K562 (cell line): ENCODE measurements around the gene SARS1. TPM values are rescaled to one million over a fixed set of nuclear protein-coding genes. Genes with fewer than 3 reads are reported as not detected.

Experiments
- BHLHE40 ChIP-seq: IDR thresholded peaks from 2 replicates; pipeline ENCODE4 v1.6.1; 2011; ENCODE audit warnings: low read length, improper control_type of control experiment
- CHD1 ChIP-seq: fragments of 200-600 bp; sonication (generic); IDR thresholded peaks from one replicate; pipeline ENCODE4 v1.6.1; 2012; ENCODE audit warnings: mild to moderate bottlenecking, moderate library complexity, low read length, inconsistent platforms
- ILK ChIP-seq: fragments of 450-650 bp; IDR thresholded peaks from 2 replicates; pipeline ENCODE4 v1.6.1; 2016; ENCODE audit warnings: missing genetic modification characterization, low read depth, mild to moderate bottlenecking, missing compliant biosample characterization, moderate library complexity, borderline replicate concordance
- MED1 ChIP-seq: sonication (generic); formaldehyde crosslinking; IDR thresholded peaks from 2 replicates; pipeline ENCODE4 v1.8.1; 2023; ENCODE audit warnings: missing genetic modification reagents, borderline replicate concordance
- MEF2D ChIP-seq: conservative IDR thresholded peaks from 2 replicates; pipeline ENCODE4 v1.6.1; 2016; ENCODE audit warnings: low read depth, missing genetic modification characterization, missing compliant biosample characterization
- NFRKB ChIP-seq: fragments of 450-650 bp; IDR thresholded peaks from 2 replicates; pipeline ENCODE4 v1.6.1; 2016; ENCODE audit warnings: low read depth
- RHOXF2B ChIP-seq: fragments of 250-450 bp; sonication (Bioruptor Pico); conservative IDR thresholded peaks from 2 replicates; pipeline ENCODE4 v1.5.1; 2021
- RREB1 ChIP-seq: fragments of 250-450 bp; sonication (Bioruptor Pico); IDR thresholded peaks from 2 replicates; pipeline ENCODE4 v1.4.0; 2020
- SAP30 ChIP-seq: fragments of 200-600 bp; sonication (generic); IDR thresholded peaks from 2 replicates; pipeline ENCODE4 v1.6.1; 2012; ENCODE audit warnings: borderline replicate concordance, low read depth, mild to moderate bottlenecking, moderate library complexity, low read length, control low read depth, inconsistent platforms; ENCODE audit not compliant: insufficient read depth, poor library complexity, severe bottlenecking
- ZNF174 ChIP-seq: fragments of 250-450 bp; sonication (Bioruptor Pico); IDR thresholded peaks from 2 replicates; pipeline ENCODE4 v1.4.0; 2020; ENCODE audit warnings: mild to moderate bottlenecking
- ZNF318 ChIP-seq, 2 experiments: fragments of 450-650 bp; IDR thresholded peaks; 2 replicates each; pipeline ENCODE4 v1.6.1; 2016; ENCODE audit warnings: mild to moderate bottlenecking in 2 of 2, borderline replicate concordance in 1 of 2, low read depth in 1 of 2, moderate library complexity in 1 of 2
- polyA plus RNA-seq, 8 experiments: library from polyadenylated mRNA; depleted of rRNA in 4 of 8; stranded (reverse) in 5 of 8; unstranded in 3 of 8; fragments of >200 nt; fragmentation: Nextera tagmentation in 2 of 8; fragmentation: Illumina TruSeq in 1 of 8; extraction: Ambion mirVana in 2 of 8; extraction: Trizol in 1 of 8; gene quantifications; 2 replicates each; pipeline versions ENCODE4 v1.2.1 to v1.2.3, GENCODE V29; 2011 to 2014; ENCODE audit warnings: inconsistent platforms in 1 of 8, missing spikeins in 1 of 8
- total RNA-seq, 7 experiments: library from RNA; depleted of rRNA in 6 of 7; stranded (reverse); fragments of >200 nt in 6 of 7; fragmentation: Illumina TruSeq in 2 of 7; extraction: Trizol in 2 of 7; gene quantifications; 2 replicates each; pipeline versions ENCODE4 v1.2.1 to v1.2.3, GENCODE V29; 2011 to 2021; ENCODE audit warnings: low replicate concordance in 1 of 7

Gene SARS1
- total and polyA plus RNA-seq, 9 of the 15 experiments (the other 6 are each of a cell fraction or from before 2014, with no cell fraction given) = 221 to 623 (median 254) TPM

GRCh38 chr1:109213824-109214693, at the start of gene SARS1 (continued):
- peak; percentile 94 for TF ChIP-seq SAP30
- TF ChIP-seq MEF2D = 0 out of 2 replicates have a peak, but pooled peaks have one; percentile 43
- TF ChIP-seq ILK (tag) = no peak
- peak; percentile 27; the same call in 1 of the 2 replicates for TF ChIP-seq BHLHE40
- TF ChIP-seq RHOXF2B (CRISPR knock-in tag) = no peak
- no peak for TF ChIP-seq CHD1
- no peak for TF ChIP-seq MED1 (CRISPR knock-in tag)
- 0 out of 2 replicates have a peak, but pooled peaks have one; percentile 8 for TF ChIP-seq ZNF174 (CRISPR knock-in tag)
- TF ChIP-seq ZNF318 (IDR thresholded peaks at IDR 0.05; ENCODE audit: borderline replicate concordance in 1 of 2, low read depth in 1 of 2) = no peak
- TF ChIP-seq NFRKB = peak; percentile 42; the same call in 1 of the 2 replicates
- no peak for TF ChIP-seq RREB1 (CRISPR knock-in tag)
